ENCODE data around the gene TMEM250.

- TF ChIP-seq CTCF (conservative IDR thresholded peaks at IDR 0.05; ENCODE audit: low read depth, low read length) = no peak
- no peak for TF ChIP-seq MXI1 (IDR thresholded peaks at IDR 0.05; ENCODE audit: borderline replicate concordance, low read depth, low read length)
- TF ChIP-seq RCOR1 (IDR thresholded peaks at IDR 0.05; ENCODE audit: insufficient replicate concordance, low read length) = no peak
- no peak for TF ChIP-seq POLR2A (IDR thresholded peaks at IDR 0.05; ENCODE audit: low read depth, low read length)
- no peak for TF ChIP-seq USF2 (IDR thresholded peaks at IDR 0.05; ENCODE audit: low read depth, low read length)
- TF ChIP-seq RAD21 (IDR thresholded peaks at IDR 0.05; ENCODE audit: low read length) = no peak
- TF ChIP-seq RFX5 (IDR thresholded peaks at IDR 0.05; ENCODE audit: low read depth, low read length) = no peak
These were observed 29.4 kb upstream of the TMEM250 start for GRCh38 chr9:136147890-136148714.

Measured in IMR-90 (cell line).